IPS-18c (cell line): ENCODE results near the gene MYO1E.

Experiments
- H3K4me3 ChIP-seq: 2 replicates; pipeline ENCODE4 v1.7.0; 2013; ENCODE audit warnings: low read depth, mild to moderate bottlenecking, low read length, moderate library complexity; ENCODE audit not compliant: insufficient read depth
- H3K9me3 ChIP-seq: one replicate; pipeline ENCODE4 v1.6.1; 2013; ENCODE audit warnings: mild to moderate bottlenecking, low read length, moderate library complexity; ENCODE audit not compliant: control insufficient read depth, insufficient read depth

MYO1E gene

GRCh38 chr15:59309405-59309804, 63.3 kb downstream of the MYO1E start:
- Histone ChIP-seq H3K4me3 (no peak overlapping the region), H3K9me3 (no peaks in the 10 kb centered on the region)

GRCh38 chr15:59307165-59307537, 65.5 kb downstream of the MYO1E start:
- H3K4me3 ChIP-seq, result no peak overlapping the region

GRCh38 chr15:59306520-59307164, 66.0 kb downstream of the MYO1E start:
- no peaks in the 10 kb centered on the region for H3K9me3 ChIP-seq
- no peak overlapping the region for H3K4me3 ChIP-seq

More at GRCh38 chr15:59307165-59307537, 65.5 kb downstream of the MYO1E start:
- no peaks in the 10 kb centered on the region for H3K9me3 ChIP-seq

- Histone ChIP-seq H3K4me3 (no peak overlapping the region), H3K9me3 (no peaks in the 10 kb centered on the region)
These were observed 67.9 kb downstream of the MYO1E start for GRCh38 chr15:59304807-59305206.

GRCh38 chr15:59304034-59304795, 68.5 kb downstream of the MYO1E start:
- H3K9me3 ChIP-seq, result no peaks in the 10 kb centered on the region
- no peak overlapping the region for H3K4me3 ChIP-seq

GRCh38 chr15:59303633-59304032, 69.0 kb downstream of the MYO1E start:
- no peak overlapping the region for H3K4me3 ChIP-seq

GRCh38 chr15:59303136-59303535, 69.5 kb downstream of the MYO1E start:
- H3K9me3 ChIP-seq, result no peaks in the 10 kb centered on the region
- no peak overlapping the region for H3K4me3 ChIP-seq

More at GRCh38 chr15:59303633-59304032, 69.0 kb downstream of the MYO1E start:
- H3K9me3 ChIP-seq, result no peaks in the 10 kb centered on the region

GRCh38 chr15:59301527-59301926, 71.1 kb downstream of the MYO1E start:
- Histone ChIP-seq H3K9me3 (no peaks in the 10 kb centered on the region), H3K4me3 (no peak overlapping the region)

GRCh38 chr15:59300618-59301139, 72.0 kb downstream of the MYO1E start:
- H3K9me3 ChIP-seq, result no peaks in the 10 kb centered on the region

GRCh38 chr15:59299929-59300617, 72.6 kb downstream of the MYO1E start:
- H3K4me3 ChIP-seq, result no peak overlapping the region
- no peaks in the 10 kb centered on the region for H3K9me3 ChIP-seq

More at GRCh38 chr15:59300618-59301139, 72.0 kb downstream of the MYO1E start:
- no peak overlapping the region for H3K4me3 ChIP-seq

- no peaks in the 10 kb centered on the region for H3K9me3 ChIP-seq
- H3K4me3 ChIP-seq, result no peak overlapping the region
These were observed 73.8 kb downstream of the MYO1E start for GRCh38 chr15:59298854-59299250.

- H3K4me3 ChIP-seq, result no peak overlapping the region
- no peaks in the 10 kb centered on the region for H3K9me3 ChIP-seq
These were observed 74.3 kb downstream of the MYO1E start for GRCh38 chr15:59298225-59298853.

- no peak overlapping the region for H3K4me3 ChIP-seq
These were observed 76.5 kb downstream of the MYO1E start for GRCh38 chr15:59296181-59296617.

GRCh38 chr15:59295261-59296001, 77.2 kb downstream of the MYO1E start:
- Histone ChIP-seq H3K9me3 (no peaks in the 10 kb centered on the region), H3K4me3 (no peak overlapping the region)

More at GRCh38 chr15:59296181-59296617, 76.5 kb downstream of the MYO1E start:
- H3K9me3 ChIP-seq, result no peaks in the 10 kb centered on the region

GRCh38 chr15:59294574-59295260, 78.0 kb downstream of the MYO1E start:
- H3K4me3 ChIP-seq, result no peak overlapping the region
- H3K9me3 ChIP-seq, result no peaks in the 10 kb centered on the region

GRCh38 chr15:59292442-59293151, 80.1 kb downstream of the MYO1E start:
- no peak overlapping the region for H3K4me3 ChIP-seq
- no peaks in the 10 kb centered on the region for H3K9me3 ChIP-seq
